ENCODE results near the gene RBM5.

RBM5 gene

DNA sequence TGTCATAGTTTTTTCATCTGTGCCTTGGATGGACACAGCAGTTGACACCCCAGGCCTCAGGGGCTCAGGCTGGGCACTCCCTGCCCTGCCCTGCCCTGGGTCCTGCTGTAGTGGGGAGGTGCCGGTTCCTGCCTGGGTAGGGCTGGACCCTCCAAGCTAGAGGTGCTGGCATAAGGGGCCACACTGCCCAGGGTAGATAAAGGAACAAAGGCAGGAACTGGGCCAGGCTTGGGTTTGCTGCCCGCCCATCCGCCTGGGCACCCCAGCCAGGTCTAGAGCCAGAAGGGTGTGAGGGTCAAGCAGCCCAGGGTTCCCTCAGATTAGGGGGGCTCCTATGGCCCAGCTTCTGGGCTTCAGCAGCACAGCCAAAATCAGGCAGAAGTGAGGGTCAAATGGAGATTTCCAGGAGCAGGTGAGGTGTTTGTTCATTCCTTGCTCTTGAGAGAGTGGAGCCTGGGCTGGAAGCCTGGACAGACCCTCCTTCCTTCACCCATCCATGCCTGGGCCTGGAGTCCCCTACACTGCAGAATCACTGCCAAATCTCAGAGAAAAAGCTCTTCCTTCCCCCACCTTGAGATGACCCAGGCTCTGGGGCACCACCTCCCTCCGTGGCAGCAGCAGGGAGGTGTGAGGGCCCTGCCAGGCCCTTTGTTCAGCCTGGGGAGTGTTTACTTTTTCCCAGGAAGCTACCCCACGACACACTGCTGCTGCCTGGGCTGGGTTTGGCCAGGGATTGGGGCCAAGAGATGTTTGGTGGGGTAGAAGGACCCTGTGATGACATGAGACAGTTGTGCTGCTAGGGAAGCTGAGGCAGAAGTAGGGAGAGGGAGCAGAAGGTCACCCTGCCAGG lies 73.5 kb downstream of the RBM5 start:
- no peak for DNase-seq

DNA sequence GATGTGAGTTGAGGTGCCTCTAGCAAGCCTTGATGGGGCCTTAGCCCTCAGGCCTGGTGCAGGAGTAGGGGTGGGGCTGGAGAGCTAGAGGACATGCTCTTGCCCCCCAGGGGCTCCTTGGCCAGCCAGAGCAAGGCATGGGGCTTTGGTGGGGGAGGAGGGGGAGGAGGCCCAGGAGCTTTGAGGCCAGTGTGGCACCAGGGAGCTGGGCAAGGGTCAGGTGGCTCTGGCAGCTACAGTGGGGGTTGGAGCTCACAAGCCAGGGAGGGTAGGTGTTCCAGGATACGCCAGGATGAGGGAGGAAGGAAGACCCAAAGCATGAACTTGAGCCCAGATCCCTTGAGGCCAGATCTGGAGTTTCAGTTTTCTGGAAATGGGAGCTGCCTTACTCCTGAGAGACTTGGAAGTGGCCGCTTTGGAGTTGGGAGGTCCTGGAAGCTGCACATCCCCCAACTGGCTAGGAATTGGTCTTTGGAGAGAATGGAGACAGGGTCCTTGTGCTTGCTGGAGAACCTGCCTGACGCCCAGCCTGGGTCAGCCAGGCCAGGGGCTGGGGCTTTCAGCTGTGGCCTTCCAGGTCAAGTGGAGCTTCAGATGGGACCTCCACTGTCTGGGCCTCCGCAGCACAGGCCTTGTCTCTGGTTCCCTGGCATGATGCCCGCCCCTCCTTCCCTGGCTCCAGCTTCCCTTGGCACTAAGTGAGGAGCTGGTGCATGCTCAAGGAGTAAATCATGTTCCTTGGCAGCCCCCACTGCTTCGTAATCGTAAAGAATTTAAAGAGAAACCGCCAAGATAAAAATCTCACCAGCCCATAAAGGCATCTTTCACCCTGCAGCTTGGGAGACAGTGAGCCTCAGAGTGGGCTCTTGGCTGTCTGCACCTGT lies 75.1 kb downstream of the RBM5 start:
- DNase-seq, result no peak

DNA sequence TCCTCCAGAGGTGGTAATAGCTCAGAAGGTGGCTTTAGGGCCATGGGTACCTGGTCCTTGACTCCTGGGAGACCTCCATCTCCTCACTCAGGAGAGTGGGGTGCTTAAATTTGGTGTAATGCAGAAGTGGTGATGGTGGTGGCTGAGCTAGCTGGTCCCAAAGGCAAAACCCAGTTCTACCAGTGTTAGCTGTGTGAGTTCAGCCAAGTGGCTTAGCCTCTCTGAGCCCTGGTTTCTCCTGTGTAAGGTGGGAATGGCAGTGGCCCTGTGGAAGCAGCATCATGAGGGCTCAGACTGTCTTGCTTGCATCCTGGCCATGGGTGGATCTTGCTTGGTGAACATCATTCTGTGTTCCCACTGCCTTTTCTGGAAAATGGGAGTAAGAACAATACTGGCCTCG lies 75.8 kb downstream of the RBM5 start:
- DNase-seq, result no peak

DNA sequence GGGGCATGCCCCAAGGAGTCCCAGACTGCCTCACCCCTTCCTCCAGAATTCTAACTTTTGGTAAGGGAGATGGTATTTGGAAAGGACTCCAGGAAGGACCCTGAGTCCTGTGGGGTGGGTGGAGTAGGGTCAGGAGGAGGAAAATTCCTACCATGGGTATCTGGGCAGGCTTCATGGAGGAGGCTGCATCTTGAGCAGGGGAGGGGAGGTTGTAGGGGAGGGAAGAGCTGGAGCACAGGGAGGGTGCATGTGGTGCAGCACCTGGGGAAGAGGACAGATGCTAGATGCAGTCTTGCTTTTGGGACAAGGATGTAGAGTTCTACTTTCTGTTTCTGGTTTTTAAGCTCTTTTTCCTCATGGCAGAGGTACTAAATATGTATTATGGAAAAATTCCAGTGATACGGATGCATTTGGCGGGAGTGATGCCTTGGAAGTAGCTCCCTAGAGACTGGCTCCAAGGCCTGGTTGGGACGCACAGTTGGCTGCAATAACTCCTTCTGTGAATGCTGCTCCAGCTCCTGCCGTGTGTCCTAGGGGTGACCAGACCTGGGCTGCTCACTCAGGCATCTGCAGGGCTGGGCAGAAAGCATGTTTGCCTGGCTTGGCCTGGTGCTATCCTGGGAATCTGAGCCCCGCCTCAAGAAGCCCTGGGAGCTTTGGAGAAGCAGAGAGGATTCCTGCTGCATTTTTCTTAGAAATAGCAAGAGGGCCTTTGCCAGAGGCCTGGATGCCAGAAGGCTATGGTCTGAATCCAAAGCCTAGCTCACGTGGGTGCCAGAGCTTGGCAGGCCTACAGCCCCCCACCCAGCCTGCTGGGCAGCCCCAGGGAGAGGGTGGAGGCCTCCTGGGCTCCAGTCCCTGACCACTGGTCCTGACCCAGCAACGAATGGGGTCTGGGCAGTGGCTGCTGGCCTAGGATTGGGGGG lies 76.5 kb downstream of the RBM5 start:
- no peak for DNase-seq

DNA sequence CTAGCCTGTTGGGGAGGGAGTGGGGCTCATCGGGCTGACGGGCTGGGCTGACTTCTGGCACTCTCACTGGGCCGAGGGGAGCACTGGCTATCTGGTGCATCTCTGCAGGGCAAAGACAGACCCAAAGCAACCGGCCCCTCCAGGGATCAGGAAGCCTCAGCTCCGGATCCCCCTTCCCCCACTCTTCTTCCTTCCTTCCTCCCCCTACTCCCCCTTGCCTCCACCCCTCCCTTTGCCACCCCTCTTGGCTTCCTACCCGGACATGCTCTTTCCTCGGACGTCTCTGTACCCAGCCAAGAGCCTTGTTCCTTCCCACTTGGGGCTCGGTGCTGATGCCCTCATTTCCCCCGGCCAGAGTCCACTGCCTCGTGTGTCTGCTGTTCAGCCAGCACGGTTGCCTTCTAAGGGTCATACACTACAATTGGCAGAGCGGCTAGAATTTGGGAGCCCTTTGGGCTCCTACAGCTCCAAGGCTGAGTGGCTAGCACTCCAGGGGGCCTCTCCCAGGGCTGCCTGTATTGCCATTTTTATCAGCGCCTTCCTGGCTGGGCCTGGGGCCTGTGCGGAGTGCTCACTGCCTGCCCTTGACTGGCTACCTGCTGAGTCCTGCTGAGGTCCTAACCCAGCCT lies 77.3 kb downstream of the RBM5 start:
- DNase-seq, result no peak

DNA sequence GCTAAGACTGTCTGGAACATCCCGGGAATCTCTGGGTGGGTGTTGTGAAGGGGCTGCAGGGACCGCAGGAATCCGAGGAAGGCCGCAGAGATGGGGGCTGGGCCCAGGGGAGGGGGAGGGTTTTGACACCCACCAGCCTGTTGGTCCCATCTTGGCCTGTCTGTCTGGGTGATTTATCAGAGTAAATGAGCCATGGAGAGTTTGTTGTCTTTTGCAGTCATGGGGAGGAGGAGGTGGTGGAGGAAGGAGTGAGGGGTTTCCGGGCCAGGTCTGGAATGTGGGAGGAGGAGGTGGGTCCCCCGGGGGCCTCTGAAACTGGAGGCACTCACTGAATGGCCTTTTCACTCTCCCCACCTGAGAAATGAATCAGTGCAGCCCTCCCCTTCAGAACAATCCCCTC lies 77.9 kb downstream of the RBM5 start:
- no peak for DNase-seq

DNA sequence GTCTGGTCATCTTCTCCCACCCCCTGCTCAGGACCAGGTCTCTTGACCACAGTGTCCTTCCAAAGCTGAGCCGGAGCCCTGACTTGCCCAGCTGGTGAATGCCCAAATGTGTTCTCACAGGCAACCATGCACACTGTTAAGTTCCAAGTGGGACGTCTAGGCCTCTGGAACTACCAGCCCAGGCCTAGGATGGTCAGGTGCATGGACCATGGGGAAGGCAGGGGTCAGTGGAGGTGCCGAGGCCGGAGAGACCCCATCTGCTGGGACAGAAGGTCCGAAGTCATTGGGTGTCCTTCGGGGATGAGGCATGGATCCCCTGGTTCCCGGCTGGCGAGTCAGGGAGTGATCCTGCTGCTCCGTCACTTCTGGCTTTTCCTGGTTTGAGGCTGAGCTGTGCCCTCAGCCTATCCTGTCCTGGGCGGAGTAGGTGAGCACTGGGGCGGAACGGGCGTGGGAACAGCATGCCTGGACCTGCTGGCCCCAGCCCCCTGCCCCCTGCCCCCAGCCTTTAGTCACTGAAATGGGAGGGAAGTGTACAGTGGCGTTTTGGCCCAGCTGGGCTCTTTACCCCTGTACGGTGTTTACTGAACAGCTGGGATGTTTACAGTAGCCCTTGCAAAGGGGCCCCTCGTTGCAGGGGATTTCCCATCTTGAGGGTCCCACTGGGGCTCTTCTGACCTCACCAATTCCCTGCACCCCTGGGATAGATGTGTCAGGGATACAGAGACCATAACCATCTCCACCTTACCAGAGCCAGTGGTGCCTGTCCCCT lies 78.5 kb downstream of the RBM5 start:
- no peak for DNase-seq

DNA sequence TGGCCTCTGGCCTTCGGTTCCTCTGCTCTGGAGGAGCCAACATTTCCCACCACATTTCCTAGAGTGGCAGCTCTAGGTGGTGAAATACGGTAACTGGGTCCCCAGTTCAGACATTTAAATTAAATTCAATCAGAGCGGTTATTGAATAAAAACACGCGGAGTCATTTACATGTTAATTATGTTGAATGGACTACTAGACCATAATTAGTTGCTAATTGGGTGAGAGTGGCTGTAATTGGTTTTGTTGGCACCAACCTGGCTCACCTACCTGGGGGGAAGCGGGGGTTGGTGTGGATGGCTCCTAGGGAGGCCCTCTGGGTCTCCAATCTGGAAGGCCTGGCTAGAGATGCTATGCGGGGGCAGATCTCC lies 79.1 kb downstream of the RBM5 start:
- no peak for DNase-seq

DNA sequence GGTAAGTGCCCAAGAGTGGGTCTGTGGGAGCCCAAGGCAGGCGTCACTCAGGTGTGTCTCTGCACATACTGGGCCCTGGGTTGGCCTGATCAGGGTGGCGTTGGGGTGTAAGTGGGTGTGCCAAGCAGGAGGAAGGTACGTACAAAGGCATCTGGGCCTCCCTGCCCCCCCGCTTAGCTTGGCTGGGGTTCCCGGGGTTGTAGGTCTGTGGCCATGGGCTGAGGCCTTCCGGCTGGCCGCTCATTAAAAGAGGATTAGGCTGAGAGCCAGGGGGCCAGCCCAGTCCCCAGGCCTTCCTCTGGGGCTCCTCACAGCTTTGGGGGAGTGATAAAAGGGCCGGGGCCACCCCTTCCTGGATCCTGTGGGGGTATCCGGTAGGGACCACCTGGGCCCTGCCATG lies 79.7 kb downstream of the RBM5 start:
- DNase-seq, result no peak

Measured in NCI-H1436 (cell line).